IPS-20b (cell line): ENCODE results near the gene CAMTA2.

Experiments used
- H3K27ac ChIP-seq: one replicate; pipeline ENCODE4 v1.5.1; 2013; ENCODE audit warnings: low read length
- H3K27me3 ChIP-seq: 2 replicates; pipeline ENCODE4 v1.6.1; 2013; ENCODE audit warnings: mild to moderate bottlenecking, low read length, inconsistent platforms; ENCODE audit not compliant: insufficient read depth
- H3K36me3 ChIP-seq: 2 replicates; pipeline ENCODE4 v1.6.1; 2013; ENCODE audit warnings: low read depth, mild to moderate bottlenecking, inconsistent platforms, low read length, moderate library complexity; ENCODE audit not compliant: insufficient read depth
- H3K4me1 ChIP-seq: 2 replicates; pipeline ENCODE4 v1.6.1; 2013; ENCODE audit warnings: mild to moderate bottlenecking, control low read depth, inconsistent platforms, low read length, moderate library complexity; ENCODE audit not compliant: insufficient read depth
- H3K4me3 ChIP-seq: 2 replicates; pipeline ENCODE4 v1.5.1; 2013; ENCODE audit warnings: mild to moderate bottlenecking, low read length, inconsistent platforms
- H3K9ac ChIP-seq: 2 replicates; pipeline ENCODE4 v1.6.1; 2013; ENCODE audit warnings: low read depth, mild to moderate bottlenecking, inconsistent platforms, low read length, moderate library complexity
- H3K9me3 ChIP-seq: 2 replicates; pipeline ENCODE4 v1.6.1; 2013; ENCODE audit warnings: mild to moderate bottlenecking, low read depth, low read length, inconsistent platforms; ENCODE audit not compliant: insufficient read depth

CAMTA2 gene

GRCh38 chr17:4998732-4999429 is 11.4 kb upstream of the CAMTA2 start:
- H3K4me1 ChIP-seq: peaks cover 10% of the 10 kb centered on the region
- no peak overlapping the region for H3K27ac ChIP-seq
- no peaks in the 10 kb centered on the region for H3K9me3 ChIP-seq
- H3K36me3 ChIP-seq: peaks cover 34% of the 10 kb centered on the region
- H3K9ac ChIP-seq: peak overlapping the region; percentile 78
- H3K27me3 ChIP-seq: peaks cover 17% of the 10 kb centered on the region
- H3K4me3 ChIP-seq: peak overlapping the region; percentile 84

- peak overlapping the region; percentile 84 for H3K4me3 ChIP-seq
- H3K9me3 ChIP-seq: no peaks in the 10 kb centered on the region
- no peak overlapping the region for H3K27ac ChIP-seq
- peaks cover 17% of the 10 kb centered on the region for H3K27me3 ChIP-seq
- H3K9ac ChIP-seq: peak overlapping the region; percentile 78; the same call in 1 of the 2 replicates
- peaks cover 27% of the 10 kb centered on the region for H3K36me3 ChIP-seq
- H3K4me1 ChIP-seq: peaks cover 10% of the 10 kb centered on the region
These were observed 10.7 kb upstream of the CAMTA2 start for GRCh38 chr17:4998027-4998731.

GRCh38 chr17:4997302-4998026 is 10.0 kb upstream of the CAMTA2 start, which contains the start of the genes INCA1 and KIF1C:
INCA1 (minus strand) TSS chr17:4997522; CDS start chr17:4994437, 3,085 bp downstream.
KIF1C (plus strand) TSS chr17:4997950; CDS start chr17:5000247, 2,297 bp downstream.
- peaks cover 20% of the 10 kb centered on the region for H3K36me3 ChIP-seq
- H3K27ac ChIP-seq: no peak within 1 kb of the TSS
- H3K27me3 ChIP-seq: peaks cover 17% of the 10 kb centered on the region
- H3K9me3 ChIP-seq: no peaks in the 10 kb centered on the region
- H3K9ac ChIP-seq: peak within 1 kb of the TSS; percentile 78; the same call in 1 of the 2 replicates
- H3K4me3 ChIP-seq: peak within 1 kb of the TSS; percentile 84
- H3K4me1 ChIP-seq: peaks cover 10% of the 10 kb centered on the region

GRCh38 chr17:4994081-4994595 is 6.7 kb upstream of the CAMTA2 start:
- H3K9ac ChIP-seq: no peak overlapping the region
- no peaks in the 10 kb centered on the region for H3K36me3 ChIP-seq
- no peak overlapping the region for H3K27ac ChIP-seq
- H3K9me3 ChIP-seq: no peaks in the 10 kb centered on the region
- peaks cover 6% of the 10 kb centered on the region for H3K4me1 ChIP-seq
- no peak overlapping the region for H3K4me3 ChIP-seq
- peaks cover 26% of the 10 kb centered on the region for H3K27me3 ChIP-seq

GRCh38 chr17:4987767-4988567 is 492 bp upstream of the CAMTA2 start:
- H3K9me3 ChIP-seq: no peaks in the 10 kb centered on the region
- no peaks in the 10 kb centered on the region for H3K36me3 ChIP-seq
- peak overlapping the region; percentile 73; the same call in 1 of the 2 replicates for H3K9ac ChIP-seq
- peaks cover 37% of the 10 kb centered on the region for H3K27me3 ChIP-seq
- no peak overlapping the region for H3K27ac ChIP-seq
- peaks cover 5% of the 10 kb centered on the region; the same call in 1 of the 2 replicates for H3K4me1 ChIP-seq
- H3K4me3 ChIP-seq: peak overlapping the region; percentile 86

GRCh38 chr17:4986403-4986802 is 1.1 kb downstream of the CAMTA2 start:
- H3K27me3 ChIP-seq: peaks cover 44% of the 10 kb centered on the region
- peaks cover 5% of the 10 kb centered on the region; the same call in 1 of the 2 replicates for H3K4me1 ChIP-seq
- H3K27ac ChIP-seq: no peak overlapping the region
- H3K36me3 ChIP-seq: no peaks in the 10 kb centered on the region
- peak overlapping the region; percentile 73; the same call in 1 of the 2 replicates for H3K9ac ChIP-seq
- peak overlapping the region; percentile 86 for H3K4me3 ChIP-seq
- H3K9me3 ChIP-seq: no peaks in the 10 kb centered on the region

GRCh38 chr17:4982305-4982704 is 5.2 kb downstream of the CAMTA2 start:
- H3K27ac ChIP-seq: no peak overlapping the region
- H3K4me1 ChIP-seq: 0 out of 2 replicates have a peak, but pooled peaks cover 3% of the 10 kb centered on the region
- H3K36me3 ChIP-seq: no peaks in the 10 kb centered on the region
- H3K9me3 ChIP-seq: no peaks in the 10 kb centered on the region
- H3K27me3 ChIP-seq: peaks cover 38% of the 10 kb centered on the region
- no peak overlapping the region for H3K4me3 ChIP-seq
- no peak overlapping the region for H3K9ac ChIP-seq

GRCh38 chr17:4980644-4981216 is 6.7 kb downstream of the CAMTA2 start:
- H3K9ac ChIP-seq: no peak overlapping the region; the same call in 1 of the 2 replicates
- no peaks in the 10 kb centered on the region for H3K36me3 ChIP-seq
- 0 out of 2 replicates have a peak, but pooled peaks cover 3% of the 10 kb centered on the region for H3K4me1 ChIP-seq
- peaks cover 44% of the 10 kb centered on the region for H3K27me3 ChIP-seq
- no peaks in the 10 kb centered on the region for H3K9me3 ChIP-seq
- H3K27ac ChIP-seq: no peak overlapping the region
- H3K4me3 ChIP-seq: no peak overlapping the region

GRCh38 chr17:4978726-4979125 is 8.7 kb downstream of the CAMTA2 start:
- no peaks in the 10 kb centered on the region for H3K9me3 ChIP-seq
- no peak overlapping the region for H3K4me3 ChIP-seq
- H3K27ac ChIP-seq: no peak overlapping the region
- no peak overlapping the region for H3K9ac ChIP-seq
- peaks cover 60% of the 10 kb centered on the region for H3K27me3 ChIP-seq
- no peaks in the 10 kb centered on the region for H3K36me3 ChIP-seq
- H3K4me1 ChIP-seq: 0 out of 2 replicates have a peak, but pooled peaks cover 3% of the 10 kb centered on the region

- Histone ChIP-seq H3K4me1 (peaks cover 7% of the 10 kb centered on the region), H3K4me3 (no peak overlapping the region), H3K27ac (no peak overlapping the region), H3K27me3 (peaks cover 86% of the 10 kb centered on the region), H3K9me3 (no peaks in the 10 kb centered on the region), H3K36me3 (peaks cover 16% of the 10 kb centered on the region; the same call in 1 of the 2 replicates), H3K9ac (no peak overlapping the region)
These were observed 13.3 kb downstream of the CAMTA2 start for GRCh38 chr17:4974115-4974670.
